ENCODE measurements around the gene TFCP2. TPM values are rescaled to one million over a fixed set of nuclear protein-coding genes. Genes with fewer than 3 reads are reported as not detected.

TFCP2 gene
- total and polyA plus RNA-seq, 2 of the 13 experiments (the other 11 are each of a cell fraction or from before 2014, with no cell fraction given) = 7.6 to 10.0 TPM

DNA sequence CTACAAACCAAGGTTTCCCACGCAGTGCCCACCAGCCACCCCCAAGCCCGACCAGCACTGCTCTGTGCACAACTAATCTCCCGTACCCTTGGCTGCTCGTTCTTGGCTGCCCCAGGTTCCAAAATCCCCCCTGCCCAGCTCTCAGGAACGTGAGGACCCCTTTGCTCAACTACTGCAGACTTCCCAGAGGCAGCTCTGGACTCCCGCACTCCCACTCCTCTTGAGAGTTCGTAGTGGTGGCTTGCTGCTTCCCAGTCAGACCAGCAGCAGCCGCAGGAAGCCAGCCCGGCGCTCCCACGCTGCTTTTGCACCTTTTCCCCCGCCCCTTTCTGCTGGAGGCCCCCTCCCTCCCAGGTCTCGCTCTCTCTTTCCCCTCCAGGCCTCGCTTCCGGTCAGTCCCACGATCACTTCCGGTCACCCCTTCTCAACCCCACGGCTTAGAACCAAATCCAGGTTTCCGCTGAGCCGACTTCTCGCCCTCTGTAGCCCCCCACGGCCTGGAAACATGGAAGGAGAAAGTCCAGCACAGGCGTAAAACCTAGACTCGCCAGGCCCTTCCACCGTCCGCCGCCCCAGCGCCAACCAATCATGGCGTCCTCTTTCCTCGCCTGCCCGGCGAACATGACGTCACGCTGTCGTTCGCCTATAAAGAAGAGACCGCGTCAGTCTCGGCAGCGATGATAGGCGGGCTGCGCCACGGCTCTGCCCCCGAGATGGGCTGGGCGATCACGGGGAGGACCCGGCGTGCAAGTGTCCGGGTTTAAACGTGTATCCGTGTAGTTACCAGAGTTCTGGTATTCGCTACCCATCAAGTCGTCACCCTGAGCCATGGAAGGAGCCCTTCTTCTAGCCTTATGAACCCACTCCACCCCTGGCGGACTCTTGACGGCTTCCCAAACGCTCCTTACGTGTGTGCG lies at the start of gene TFCP2 (continued):
- TF ChIP-seq HOXA9 (CRISPR knock-in tag; IDR thresholded peaks at IDR 0.05; ENCODE audit: borderline replicate concordance) (no peak), ZNF660 (CRISPR knock-in tag; IDR thresholded peaks at IDR 0.05; ENCODE audit: borderline replicate concordance, low read depth) (no peak), RFX3 (CRISPR knock-in tag; IDR thresholded peaks at IDR 0.05) (no peak), ZNF556 (CRISPR knock-in tag; IDR thresholded peaks at IDR 0.05; ENCODE audit: borderline replicate concordance) (peak; percentile 83; the same call in 1 of the 2 replicates), ZNF619 (CRISPR knock-in tag; IDR thresholded peaks at IDR 0.05) (0 out of 2 replicates have a peak, but pooled peaks have one; percentile 28), IRX3 (CRISPR knock-in tag; IDR thresholded peaks at IDR 0.05; ENCODE audit: borderline replicate concordance, low read depth) (0 out of 2 replicates have a peak, but pooled peaks have one; percentile 50), ELF1 (CRISPR knock-in tag; IDR thresholded peaks at IDR 0.05) (peak; percentile 67), XBP1 (CRISPR knock-in tag; IDR thresholded peaks at IDR 0.05) (peak; percentile 32; the same call in 1 of the 2 replicates), SALL1 (CRISPR knock-in tag; IDR thresholded peaks at IDR 0.05) (peak; percentile 56; the same call in 1 of the 2 replicates), ARNT (IDR thresholded peaks at IDR 0.05) (no peak), ZFY (CRISPR knock-in tag; IDR thresholded peaks at IDR 0.05) (peak; percentile 84), DPF2 (CRISPR knock-in tag; IDR thresholded peaks at IDR 0.05; ENCODE audit: borderline replicate concordance, low read depth) (no peak), RCOR2 (CRISPR knock-in tag; IDR thresholded peaks at IDR 0.05) (no peak), ZMAT3 (CRISPR knock-in tag; conservative IDR thresholded peaks at IDR 0.05) (peak; percentile 88; the same call in 1 of the 2 replicates), ZNF224 (CRISPR knock-in tag; IDR thresholded peaks at IDR 0.05) (0 out of 2 replicates have a peak, but pooled peaks have one; percentile 32), ARNT2 (CRISPR knock-in tag; IDR thresholded peaks at IDR 0.05; ENCODE audit: low read depth) (no peak)
- TF ChIP-seq, protein P1, sequence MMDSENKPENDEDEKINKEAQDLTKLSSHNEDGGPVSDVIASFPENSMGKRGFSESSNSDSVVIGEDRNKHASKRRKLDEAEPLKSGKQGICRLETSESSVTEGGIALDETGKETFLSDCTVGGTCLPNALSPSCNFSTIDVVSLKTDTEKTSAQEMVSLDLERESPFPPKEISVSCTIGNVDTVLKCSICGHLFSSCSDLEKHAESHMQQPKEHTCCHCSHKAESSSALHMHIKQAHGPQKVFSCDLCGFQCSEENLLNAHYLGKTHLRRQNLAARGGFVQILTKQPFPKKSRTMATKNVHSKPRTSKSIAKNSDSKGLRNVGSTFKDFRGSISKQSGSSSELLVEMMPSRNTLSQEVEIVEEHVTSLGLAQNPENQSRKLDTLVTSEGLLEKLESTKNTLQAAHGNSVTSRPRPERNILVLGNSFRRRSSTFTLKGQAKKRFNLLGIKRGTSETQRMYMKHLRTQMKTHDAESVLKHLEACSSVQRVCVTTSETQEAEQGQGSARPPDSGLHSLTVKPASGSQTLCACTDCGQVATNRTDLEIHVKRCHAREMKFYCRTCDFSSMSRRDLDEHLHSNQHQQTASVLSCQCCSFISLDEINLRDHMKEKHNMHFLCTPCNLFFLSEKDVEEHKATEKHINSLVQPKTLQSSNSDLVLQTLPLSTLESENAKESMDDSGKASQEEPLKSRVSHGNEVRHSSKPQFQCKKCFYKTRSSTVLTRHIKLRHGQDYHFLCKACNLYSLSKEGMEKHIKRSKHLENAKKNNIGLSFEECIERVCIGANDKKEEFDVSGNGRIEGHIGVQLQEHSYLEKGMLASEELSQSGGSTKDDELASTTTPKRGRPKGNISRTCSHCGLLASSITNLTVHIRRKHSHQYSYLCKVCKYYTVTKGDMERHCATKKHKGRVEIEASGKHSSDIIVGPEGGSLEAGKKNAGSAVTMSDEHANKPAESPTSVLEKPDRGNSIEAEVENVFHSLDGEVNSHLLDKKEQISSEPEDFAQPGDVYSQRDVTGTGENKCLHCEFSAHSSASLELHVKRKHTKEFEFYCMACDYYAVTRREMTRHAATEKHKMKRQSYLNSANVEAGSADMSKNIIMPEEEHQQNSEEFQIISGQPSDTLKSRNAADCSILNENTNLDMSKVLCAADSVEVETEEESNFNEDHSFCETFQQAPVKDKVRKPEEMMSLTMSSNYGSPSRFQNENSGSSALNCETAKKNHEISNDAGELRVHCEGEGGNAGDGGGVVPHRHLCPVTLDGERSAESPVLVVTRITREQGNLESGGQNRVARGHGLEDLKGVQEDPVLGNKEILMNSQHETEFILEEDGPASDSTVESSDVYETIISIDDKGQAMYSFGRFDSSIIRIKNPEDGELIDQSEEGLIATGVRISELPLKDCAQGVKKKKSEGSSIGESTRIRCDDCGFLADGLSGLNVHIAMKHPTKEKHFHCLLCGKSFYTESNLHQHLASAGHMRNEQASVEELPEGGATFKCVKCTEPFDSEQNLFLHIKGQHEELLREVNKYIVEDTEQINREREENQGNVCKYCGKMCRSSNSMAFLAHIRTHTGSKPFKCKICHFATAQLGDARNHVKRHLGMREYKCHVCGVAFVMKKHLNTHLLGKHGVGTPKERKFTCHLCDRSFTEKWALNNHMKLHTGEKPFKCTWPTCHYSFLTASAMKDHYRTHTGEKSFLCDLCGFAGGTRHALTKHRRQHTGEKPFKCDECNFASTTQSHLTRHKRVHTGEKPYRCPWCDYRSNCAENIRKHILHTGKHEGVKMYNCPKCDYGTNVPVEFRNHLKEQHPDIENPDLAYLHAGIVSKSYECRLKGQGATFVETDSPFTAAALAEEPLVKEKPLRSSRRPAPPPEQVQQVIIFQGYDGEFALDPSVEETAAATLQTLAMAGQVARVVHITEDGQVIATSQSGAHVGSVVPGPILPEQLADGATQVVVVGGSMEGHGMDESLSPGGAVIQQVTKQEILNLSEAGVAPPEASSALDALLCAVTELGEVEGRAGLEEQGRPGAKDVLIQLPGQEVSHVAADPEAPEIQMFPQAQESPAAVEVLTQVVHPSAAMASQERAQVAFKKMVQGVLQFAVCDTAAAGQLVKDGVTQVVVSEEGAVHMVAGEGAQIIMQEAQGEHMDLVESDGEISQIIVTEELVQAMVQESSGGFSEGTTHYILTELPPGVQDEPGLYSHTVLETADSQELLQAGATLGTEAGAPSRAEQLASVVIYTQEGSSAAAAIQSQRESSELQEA (CRISPR knock-in tag; IDR thresholded peaks at IDR 0.05; ENCODE audit: not compliant biosample characterization) = peak; percentile 81
- TF ChIP-seq, protein P2, sequence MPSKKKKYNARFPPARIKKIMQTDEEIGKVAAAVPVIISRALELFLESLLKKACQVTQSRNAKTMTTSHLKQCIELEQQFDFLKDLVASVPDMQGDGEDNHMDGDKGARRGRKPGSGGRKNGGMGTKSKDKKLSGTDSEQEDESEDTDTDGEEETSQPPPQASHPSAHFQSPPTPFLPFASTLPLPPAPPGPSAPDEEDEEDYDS (CRISPR knock-in tag; IDR thresholded peaks at IDR 0.05) = peak; percentile 74
- TF ChIP-seq, protein P3, sequence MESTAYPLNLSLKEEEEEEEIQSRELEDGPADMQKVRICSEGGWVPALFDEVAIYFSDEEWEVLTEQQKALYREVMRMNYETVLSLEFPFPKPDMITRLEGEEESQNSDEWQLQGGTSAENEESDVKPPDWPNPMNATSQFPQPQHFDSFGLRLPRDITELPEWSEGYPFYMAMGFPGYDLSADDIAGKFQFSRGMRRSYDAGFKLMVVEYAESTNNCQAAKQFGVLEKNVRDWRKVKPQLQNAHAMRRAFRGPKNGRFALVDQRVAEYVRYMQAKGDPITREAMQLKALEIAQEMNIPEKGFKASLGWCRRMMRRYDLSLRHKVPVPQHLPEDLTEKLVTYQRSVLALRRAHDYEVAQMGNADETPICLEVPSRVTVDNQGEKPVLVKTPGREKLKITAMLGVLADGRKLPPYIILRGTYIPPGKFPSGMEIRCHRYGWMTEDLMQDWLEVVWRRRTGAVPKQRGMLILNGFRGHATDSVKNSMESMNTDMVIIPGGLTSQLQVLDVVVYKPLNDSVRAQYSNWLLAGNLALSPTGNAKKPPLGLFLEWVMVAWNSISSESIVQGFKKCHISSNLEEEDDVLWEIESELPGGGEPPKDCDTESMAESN (CRISPR knock-in tag; conservative IDR thresholded peaks at IDR 0.05) = peak; percentile 46; the same call in 1 of the 2 replicates

All from HepG2 (cell line).